Middle frontal gyrus (tissue), 1 donor: ENCODE measurements around the gene ANO4.
"Not testable (repeated sequence)": the region's sequence is repeated elsewhere in the genome, so short reads cannot be mapped to it uniquely, and the experiment has no call there.

Source experiments
- DNase-seq: peaks from one replicate; pipeline ENCODE4 v3.0.0-alpha.2; 2015; ENCODE audit warnings: low spot score; ENCODE audit errors: extremely low spot score

ANO4 gene

DNA sequence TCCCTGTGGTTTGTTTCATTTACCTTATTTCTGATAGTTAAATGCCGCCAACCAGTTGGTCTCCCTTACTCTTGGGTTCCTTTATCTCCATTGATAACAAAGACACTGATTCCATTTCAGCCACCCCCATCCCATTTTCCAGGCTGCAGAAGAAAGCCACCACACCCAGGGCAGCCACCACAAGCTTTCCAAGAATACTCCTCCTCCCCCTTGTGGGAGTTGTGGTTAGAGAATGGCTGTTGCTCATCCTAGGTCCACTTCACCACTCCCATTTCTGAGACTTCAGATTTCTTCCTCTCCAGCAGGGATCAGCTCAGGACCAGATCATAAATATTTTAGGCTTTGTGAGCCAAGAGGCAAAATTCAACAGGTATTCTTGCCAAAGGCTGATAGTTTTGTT is 73.9 kb downstream of the ANO4 start:
- no peak for DNase-seq

DNA sequence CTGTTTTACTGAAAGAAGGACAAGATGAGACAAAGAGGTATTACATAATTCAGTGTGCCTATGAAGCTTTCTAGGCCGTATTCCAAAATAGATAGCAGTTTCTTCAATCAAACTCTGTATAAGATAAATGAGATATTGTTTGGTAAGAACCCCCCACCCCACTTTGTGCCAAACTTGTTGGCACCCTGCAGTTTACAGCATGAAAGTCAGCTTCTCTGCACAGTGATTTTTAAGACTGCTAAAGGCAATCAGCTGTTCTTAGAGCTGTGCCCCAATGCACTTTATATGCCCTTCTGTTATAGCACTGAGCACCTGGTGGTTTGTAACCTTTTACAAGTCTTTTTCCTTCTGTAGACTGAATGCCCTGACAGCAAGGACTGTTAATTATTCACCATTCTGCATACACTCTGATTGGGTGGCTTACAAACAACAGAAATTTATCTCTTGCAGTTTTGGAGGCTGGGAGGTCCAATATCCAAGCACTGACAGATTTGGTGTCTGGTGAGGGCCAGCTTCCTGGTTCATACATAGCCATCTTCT is 76.7 kb downstream of the ANO4 start:
- DNase-seq, result no peak

DNA sequence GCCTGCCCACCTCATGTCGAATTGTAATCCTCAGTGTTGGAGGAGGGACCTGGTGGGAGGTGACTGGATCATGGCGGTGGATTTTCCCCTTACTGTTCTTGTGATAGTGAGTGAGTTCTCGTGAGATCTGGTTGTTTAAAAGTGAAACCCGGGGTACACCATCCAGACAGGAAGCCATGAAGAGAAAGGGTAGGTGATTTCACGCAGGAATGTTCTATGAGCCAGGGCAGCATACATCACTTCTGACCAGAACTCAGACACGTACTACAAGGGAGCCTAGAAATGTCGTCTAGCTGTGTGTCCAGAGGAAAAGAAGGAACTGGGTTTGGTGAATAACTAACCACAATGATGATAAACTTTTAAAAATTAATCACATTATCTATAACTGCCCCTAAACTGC is 80.6 kb downstream of the ANO4 start:
- no peak for DNase-seq

DNA sequence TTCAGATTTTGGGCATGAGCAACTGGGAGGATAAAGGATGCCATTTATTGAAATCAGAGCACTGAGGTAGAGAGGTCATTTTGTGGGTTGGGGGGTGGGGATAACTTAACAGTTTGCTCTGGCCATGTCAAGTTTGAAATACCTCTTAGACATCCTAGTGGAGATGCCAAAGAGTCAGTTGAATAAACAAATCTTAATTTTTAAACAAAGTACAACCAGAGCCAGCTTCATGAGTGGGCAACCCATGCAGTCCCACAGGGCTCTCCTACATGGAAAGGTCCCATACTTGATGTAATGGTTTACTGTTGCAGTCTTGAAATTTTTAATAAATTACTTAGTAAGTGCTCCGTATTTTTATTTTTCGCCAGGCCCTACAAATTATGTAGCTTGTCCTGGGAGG is 81.2 kb downstream of the ANO4 start:
- no peak for DNase-seq

DNA sequence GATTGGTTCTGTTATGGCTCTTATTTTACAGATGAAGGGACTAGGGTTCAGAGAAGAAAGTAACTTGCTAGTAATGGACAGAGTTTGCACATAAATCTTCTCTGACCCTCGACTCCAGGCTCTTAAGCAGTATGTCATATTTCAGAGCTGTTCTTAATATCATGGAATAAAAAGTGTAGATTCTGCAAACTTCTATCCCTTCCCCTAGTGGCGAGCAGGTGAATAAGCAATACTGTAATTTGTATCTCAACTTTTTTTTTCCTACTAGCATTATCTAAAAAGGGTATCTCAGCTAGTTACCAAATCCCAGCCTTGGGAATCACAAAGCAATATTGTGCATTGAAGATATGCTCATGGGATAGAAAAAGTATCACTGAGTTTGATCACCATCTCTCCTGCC is 83.2 kb downstream of the ANO4 start:
- DNase-seq, result no peak

DNA sequence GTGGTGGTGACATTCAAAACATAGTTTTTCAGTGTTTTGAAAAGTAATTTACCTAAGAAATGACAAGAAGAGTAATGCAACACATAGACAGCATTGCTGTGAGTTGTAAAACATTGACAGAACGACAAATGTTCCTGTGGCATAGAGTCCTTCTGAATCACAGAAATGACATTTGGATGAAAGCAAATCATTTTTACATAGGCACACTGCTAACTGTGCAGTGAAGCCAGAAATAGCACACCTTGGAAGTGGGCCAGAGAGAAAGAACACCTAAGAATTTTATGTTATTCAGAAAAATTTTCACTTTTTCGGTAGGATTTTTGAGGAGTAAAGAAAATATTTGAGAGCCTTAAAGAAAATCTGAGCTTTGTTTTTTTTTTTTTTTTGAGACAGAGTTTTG is 100.6 kb downstream of the ANO4 start:
- DNase-seq, result no peak

DNA sequence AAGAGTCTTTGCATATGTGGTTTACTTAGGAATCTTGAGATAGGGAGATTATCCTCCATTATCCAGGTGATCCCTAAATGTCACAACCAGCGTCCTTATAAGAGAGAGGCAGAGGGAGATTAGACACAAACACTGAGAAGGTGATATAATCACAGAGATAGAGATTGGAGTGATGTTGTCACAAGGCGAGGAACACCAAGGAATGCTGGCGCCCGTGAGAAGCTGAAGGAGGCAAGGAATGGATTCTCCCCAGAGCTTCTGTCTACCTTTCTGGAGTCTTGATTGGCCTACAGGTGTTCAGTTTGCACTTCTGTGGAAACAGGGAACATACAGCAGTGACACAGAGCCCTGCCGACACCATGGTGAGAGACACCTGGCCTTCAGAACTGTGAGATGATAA is 101.6 kb downstream of the ANO4 start:
- DNase-seq, result no peak

DNA sequence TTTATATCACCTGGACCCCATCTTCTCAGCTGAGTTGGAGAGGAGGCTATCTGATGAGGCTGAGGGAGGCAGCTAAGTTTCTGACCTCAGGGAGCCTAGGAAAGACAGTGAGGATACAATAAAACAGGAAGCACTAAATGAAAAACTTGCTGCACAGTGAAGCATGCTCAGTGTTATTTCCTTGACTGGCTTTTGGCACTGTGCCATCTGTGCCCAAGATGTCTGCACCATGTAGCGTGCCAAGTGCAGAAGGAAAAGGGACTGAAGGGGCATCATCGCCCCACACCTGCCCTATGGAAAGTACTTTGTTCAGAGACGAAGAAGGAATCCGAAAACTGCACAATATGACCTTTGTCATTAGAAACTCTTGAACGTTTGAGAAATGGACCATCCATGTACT is 102.7 kb downstream of the ANO4 start:
- DNase-seq, result no peak

DNA sequence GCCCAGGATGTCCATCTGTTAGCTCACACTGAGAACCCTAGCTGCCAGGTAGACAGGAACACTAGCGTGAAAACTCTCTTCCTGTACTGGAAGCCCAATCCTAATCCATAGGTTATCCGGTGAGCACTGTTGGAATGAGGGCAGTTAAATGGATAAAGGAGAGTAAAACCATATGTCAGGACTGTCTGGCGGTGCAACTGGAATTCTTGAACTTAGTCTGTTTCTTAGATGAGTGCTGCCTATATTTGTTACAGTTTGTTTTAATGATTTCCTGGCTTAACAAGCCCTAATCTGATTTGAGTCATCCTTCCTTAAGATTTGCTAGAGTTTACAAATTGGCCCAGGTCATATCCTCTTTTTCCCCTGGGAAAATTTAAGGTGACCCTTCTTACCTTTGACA is 104.7 kb downstream of the ANO4 start:
- no peak for DNase-seq

DNA sequence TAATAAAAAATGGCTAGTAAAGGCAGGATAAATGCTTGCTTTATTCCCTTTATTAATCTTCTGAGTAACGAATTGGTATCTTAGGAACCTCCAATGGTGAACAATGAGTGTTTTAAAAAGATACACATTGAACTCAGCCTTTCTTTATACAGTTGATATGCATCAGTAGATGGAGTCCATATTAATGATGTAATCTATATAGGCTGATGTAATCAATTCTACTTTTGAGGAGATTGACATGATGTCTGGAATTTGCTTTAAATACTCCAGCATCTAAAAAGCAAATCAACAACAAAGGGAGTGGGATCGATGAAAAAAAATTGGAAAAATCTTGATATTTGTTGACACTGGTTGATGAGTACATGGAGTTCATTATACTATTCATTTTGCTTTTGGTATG is 106.2 kb downstream of the ANO4 start:
- no peak for DNase-seq

DNA sequence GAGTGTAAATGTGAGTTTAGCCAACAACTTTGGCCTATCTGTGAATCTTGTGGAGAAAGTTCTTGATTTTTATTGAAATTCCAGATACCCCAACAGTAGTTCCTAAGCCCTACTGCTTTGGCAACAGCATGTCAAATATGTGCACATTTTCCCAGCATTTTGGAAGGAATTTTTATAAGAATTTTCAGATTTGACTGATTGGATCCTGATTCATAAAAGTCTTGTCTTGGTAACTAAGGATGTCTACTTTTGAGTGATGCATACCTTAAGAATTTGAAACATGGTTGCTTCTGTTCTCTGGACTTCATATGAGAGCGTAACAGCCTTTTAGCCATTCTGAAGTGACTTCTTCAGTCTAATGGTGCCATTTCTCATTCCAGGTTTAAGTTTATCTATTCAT is 106.7 kb downstream of the ANO4 start:
- no peak for DNase-seq

DNA sequence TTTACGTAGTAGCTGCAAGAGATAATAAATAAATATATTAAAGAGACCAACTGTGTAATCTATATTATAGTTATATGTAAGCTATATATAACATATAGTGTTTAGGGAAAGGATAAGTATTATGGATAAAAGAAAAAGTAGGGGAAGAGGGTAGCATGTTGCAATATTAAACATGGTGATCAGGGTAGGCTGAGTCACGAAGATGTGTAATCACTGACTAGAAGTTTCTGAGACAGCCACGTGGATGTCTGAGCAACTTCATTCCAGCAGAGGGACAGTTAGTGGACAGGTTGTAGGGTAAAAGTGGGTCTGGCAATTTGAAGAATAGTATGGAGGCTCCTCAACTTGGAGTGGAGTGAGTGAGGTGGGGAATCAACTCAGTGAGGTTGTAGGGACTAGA is 109.7 kb downstream of the ANO4 start:
- DNase-seq, result no peak

DNA sequence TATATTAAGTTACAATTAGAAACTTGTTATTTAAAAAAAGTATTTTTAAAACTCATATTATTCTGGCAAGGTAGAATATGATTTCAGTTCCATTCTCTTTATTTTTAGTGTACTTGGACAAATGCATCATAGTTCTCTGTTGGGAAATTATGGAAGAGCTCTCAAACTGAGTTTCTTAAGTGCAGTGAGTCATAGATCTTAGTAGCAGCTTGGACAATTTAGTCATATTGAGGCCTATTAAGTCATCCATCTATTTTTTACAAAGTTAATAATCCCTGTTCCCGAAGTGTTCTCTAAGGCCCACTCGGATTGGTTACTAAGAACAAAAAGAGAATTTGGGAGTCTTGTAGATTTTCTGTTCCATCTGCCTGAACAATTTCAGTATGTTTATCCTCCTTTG is 113.9 kb downstream of the ANO4 start:
- no peak for DNase-seq

DNA sequence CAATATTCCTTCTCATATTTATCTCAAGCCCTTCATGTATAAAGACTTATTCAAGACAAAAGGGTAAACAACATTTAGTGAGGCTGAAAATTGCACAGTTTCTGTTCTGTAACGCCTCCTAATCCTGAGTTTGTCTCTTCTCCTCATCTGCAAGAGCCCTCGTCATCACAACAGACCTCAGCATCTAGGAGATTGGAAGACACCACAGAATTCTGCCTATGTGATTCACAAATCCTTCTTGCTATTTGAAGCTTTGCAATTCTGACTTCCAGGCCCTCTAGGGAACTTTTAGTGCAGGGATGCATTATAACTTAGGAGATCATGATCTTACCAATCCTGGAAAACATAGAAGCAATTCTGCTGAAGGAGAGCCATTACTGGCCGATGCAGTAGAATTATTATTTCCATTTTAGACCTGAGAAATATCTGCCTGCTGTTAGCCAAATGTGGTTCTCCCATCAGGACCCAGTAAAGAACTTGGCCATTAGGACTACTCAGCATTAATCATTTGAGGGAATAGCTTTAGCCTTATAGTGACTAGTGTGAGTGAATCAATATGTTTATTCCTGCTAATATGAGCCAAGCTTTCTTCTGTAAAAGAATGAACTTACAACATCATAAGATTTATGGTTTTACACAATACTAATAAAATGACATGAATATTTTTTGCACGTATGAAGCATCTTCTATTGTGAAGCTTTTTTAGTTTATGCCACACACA is 119.5 kb downstream of the ANO4 start:
- no peak for DNase-seq

DNA sequence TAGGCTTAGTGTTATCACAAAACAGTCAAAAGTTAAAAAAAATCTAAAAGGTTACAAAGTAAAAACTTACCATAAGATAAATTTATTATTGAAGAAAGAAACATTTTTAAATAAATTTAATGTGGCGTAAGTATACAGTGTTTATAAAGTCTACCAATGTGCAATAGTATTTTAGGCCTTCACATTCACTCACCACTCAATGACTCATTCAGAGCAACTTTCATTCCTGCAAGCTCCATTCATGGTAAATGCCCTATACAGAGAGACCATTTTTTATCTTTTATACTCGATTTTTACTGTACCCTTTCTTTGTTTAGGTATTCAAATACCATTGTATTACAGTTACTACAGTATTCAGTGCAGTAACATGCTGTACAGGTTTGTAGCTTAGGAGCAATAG is 124.5 kb downstream of the ANO4 start:
- no peak for DNase-seq

DNA sequence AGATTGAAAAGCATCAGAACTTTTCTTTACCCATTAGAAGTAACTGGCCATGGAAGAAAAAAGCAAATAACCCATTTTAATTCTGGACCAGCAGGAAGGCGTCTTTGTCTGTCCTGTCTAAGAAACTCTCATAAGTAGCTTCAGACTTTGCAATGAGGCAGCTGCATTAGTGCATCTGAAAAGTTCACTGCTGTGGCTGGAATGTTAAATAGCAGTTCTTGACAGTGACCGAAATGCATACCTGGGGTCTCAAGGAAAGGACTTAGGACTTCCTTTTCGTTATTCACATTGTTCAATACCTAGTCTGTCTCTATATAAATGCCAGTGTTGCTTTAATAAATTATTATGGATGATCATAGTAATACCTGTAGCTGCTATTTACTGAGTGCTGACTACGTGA is 125.9 kb downstream of the ANO4 start:
- DNase-seq, result no peak

DNA sequence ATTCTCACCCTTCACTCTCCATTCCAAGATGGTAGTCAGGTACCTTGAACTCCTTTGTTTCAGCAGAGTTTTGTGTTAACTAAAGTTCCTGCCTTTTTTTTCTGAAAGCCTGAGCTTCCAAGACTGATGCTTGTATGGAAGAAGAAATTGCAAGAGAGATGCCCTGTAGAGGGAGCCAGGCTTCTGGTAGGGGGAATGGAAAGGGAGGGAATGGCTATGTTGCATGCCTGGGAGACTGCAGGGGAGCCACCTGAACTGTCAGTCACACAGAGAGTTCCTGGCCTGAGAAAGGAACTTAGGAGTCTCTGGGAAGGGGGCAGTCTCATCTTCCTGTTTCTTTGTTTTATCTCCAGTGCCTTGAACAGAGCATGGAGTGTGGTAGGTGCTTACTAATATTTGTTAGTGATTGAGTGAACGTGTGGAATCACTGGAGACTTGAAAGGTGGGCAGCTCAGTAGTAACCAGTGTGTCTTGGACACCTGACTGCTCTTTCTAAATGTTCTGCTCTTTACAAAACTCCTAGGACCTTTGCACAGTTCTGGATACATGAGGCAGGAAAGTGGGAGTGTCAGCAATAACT is 132.2 kb downstream of the ANO4 start:
- DNase-seq, result no peak

DNA sequence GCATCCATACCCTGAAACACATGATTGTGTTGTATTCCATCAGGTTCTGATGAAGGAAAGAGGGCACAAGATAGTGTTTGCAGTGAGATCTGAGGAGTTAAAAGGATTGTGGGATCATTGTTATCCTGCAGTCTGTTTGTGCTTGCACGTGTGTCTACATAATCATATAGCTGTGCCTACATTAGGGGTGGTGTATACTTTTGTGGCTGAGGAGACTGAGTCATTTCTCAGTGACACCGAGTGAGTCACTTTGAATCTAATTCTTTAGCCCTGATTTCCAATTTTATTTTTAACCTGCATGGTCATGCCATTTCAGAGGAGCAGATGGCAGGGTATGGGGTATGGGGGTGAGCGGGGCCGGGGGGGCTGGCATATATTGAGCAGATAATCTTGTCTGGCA is 133.2 kb downstream of the ANO4 start:
- no peak for DNase-seq

DNA sequence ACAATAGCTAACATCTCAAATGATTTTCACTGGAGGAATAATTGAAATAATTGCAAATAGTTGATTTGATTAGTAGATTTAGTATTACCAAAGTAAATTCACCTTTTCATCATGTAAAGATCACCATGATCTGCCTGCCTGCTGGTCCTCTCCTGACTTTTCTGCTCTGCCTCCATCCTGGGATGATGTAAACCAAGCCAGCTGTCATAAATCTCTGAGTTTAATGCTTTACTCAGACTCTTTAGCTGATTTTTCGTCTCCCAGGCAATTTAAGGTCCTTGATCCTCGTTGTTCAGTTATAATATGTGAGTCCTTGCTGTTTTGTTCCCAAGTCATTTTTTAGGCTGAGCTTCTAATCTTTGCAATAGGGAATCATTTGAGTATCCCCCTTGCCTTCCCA is 138.0 kb downstream of the ANO4 start:
- DNase-seq, result no peak

DNA sequence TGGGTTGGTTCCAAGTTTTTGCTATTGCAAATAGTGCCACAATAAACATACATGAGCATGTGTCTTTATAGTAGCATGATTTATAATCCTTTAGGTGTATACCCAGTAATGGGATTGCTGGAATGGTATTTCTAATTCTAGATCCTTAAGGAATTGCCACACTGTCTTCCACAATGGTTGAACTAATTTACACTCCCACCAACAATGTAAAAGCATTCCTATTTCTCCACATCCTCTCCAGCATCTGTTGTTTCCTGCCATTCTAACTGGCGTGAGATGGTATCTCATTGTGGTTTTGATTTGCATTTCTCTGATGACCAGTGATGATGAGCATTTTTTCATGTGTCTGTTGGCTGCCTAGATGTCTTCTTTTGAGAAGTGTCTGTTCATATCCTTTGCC is 139.0 kb downstream of the ANO4 start:
- DNase-seq, result not testable (repeated sequence)

DNA sequence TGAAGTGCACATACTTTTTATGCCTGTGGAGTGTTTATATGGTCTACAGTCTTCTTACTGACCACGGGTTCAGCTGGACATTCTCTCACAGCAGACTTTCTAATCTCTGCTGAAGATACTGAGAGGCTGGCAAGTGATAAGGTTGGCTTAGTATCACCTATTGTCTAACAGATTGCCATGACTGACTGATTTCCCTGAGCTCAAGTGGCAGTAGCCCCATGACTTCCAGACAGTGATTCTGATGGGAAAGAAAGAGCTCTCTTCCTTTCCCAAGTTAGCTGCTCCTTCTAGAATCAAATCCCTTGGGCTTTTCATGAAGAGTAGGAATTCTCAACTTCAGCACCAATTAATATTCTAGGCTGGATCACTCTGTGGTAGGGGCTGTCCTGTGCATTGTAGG is 141.4 kb downstream of the ANO4 start:
- DNase-seq, result no peak

DNA sequence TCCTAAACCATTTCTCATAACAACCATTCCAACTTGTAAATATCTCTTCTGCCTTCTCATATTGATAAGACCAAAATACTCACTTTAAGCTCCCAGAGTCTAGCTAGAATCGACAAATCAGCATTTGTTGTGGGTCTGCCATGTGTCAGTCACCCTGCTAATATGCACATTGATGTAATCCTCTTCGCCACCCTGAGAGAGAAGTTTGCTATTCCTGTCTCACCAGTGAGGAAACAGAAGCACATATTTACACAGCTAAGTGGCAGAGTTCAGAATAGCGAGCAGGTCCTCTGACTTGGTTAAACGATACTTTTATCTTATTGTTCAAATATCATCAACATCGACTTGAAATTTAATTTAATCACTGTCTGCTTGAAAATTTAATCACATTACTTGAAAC is 142.1 kb downstream of the ANO4 start:
- no peak for DNase-seq

DNA sequence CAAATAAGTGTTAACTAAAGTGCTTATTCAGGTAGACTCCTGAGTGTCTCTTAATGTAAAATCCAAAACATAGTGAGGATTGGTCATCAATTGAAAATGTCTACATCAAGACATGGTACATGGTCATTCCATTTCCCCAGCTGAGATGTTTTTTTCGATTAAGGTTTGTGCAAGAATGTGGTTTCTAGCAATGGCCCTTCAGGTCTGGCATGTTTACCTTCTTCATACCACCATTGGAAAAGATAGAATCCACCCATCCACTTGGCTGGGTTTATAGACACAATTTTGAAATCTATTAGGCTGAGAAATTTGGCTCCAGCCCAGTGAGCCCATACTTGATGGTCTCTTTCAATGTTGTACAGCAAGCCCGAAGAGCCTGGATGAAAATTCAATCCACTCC is 145.9 kb downstream of the ANO4 start:
- DNase-seq, result no peak
